Right atrium auricular region (tissue), 2 donors: ENCODE measurements around the gene SH3BGRL2. TPM values are rescaled to one million over a fixed set of nuclear protein-coding genes. Genes with fewer than 3 reads are reported as not detected.

Experiments
- DNase-seq: peaks from one replicate; pipeline ENCODE4 v3.0.0-alpha.2; 2019; ENCODE audit warnings: low spot score
- H3K27ac ChIP-seq, 2 donors: fragments of 200-600 bp; sonication (generic); 1 replicate in 1 of 2; 2 replicates in 1 of 2; pipeline ENCODE4 v1.5.1; 2016 to 2019
- H3K27me3 ChIP-seq, 2 donors: fragments of 200-600 bp; sonication (generic); one replicate each; pipeline versions ENCODE4 v1.5.1 to v1.6.0; 2017 to 2019
- H3K36me3 ChIP-seq: fragments of 200-600 bp; sonication (generic); one replicate; pipeline ENCODE4 v1.5.1; 2016
- H3K4me1 ChIP-seq, 2 donors: fragments of 200-600 bp; sonication (generic); one replicate each; pipeline versions ENCODE4 v1.5.1 to v1.6.0; 2017 to 2019
- H3K4me3 ChIP-seq, 2 donors: fragments of 200-600 bp; sonication (generic); 1 replicate in 1 of 2; 2 replicates in 1 of 2; pipeline ENCODE4 v1.5.1; 2017 to 2019; ENCODE audit warnings: mild to moderate bottlenecking in 1 of 2, moderate library complexity in 1 of 2
- H3K9me3 ChIP-seq, 2 donors: fragments of 200-600 bp; sonication (generic); one replicate each; pipeline ENCODE4 v1.5.1; 2019
- total RNA-seq, 2 donors: library from RNA; depleted of rRNA; stranded (reverse); fragments of >200 nt; gene quantifications; one replicate each; pipeline ENCODE4 v1.1.0, GENCODE V29; 2016
- TF ChIP-seq, protein P1 (sequence below), 2 donors: fragments of 200-600 bp; sonication (generic); IDR thresholded peaks; one replicate each; pipeline ENCODE4 v1.5.1; 2019; ENCODE audit warnings: antibody characterized with exemption in 2 of 2

Gene SH3BGRL2
- total RNA-seq, 2 donors from 2014 or later, result 9.6 to 15.5 TPM

DNA sequence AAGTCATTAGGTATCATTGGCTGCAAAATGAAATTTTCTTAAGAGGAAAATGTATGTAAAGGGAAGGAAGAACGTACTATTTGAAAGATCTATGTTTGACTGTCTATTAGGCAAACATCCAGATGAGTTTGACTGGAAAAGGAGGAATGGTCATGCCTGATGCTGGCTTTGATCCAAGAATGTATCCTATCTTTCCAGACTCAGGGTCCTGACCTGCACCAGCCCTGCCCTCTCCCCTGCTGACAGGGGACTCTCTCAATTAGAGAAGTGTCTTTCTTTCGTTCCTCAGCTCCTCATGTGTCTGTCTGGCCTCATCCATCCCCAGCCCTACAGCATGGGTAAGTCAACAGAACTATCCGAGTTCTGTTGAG is 21.9 kb upstream of the SH3BGRL2 start:
- TF ChIP-seq, protein P1, sequence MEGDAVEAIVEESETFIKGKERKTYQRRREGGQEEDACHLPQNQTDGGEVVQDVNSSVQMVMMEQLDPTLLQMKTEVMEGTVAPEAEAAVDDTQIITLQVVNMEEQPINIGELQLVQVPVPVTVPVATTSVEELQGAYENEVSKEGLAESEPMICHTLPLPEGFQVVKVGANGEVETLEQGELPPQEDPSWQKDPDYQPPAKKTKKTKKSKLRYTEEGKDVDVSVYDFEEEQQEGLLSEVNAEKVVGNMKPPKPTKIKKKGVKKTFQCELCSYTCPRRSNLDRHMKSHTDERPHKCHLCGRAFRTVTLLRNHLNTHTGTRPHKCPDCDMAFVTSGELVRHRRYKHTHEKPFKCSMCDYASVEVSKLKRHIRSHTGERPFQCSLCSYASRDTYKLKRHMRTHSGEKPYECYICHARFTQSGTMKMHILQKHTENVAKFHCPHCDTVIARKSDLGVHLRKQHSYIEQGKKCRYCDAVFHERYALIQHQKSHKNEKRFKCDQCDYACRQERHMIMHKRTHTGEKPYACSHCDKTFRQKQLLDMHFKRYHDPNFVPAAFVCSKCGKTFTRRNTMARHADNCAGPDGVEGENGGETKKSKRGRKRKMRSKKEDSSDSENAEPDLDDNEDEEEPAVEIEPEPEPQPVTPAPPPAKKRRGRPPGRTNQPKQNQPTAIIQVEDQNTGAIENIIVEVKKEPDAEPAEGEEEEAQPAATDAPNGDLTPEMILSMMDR (IDR thresholded peaks at IDR 0.05), result no peak
- H3K27ac ChIP-seq, result no peak overlapping the region
- no peak for DNase-seq
- H3K27me3 ChIP-seq, result no peaks in the 10 kb centered on the region
- no peak overlapping the region for H3K4me3 ChIP-seq
- no peaks in the 10 kb centered on the region for H3K36me3 ChIP-seq
- H3K4me1 ChIP-seq, result no peaks in the 10 kb centered on the region
- H3K9me3 ChIP-seq, result no peaks in the 10 kb centered on the region

DNA sequence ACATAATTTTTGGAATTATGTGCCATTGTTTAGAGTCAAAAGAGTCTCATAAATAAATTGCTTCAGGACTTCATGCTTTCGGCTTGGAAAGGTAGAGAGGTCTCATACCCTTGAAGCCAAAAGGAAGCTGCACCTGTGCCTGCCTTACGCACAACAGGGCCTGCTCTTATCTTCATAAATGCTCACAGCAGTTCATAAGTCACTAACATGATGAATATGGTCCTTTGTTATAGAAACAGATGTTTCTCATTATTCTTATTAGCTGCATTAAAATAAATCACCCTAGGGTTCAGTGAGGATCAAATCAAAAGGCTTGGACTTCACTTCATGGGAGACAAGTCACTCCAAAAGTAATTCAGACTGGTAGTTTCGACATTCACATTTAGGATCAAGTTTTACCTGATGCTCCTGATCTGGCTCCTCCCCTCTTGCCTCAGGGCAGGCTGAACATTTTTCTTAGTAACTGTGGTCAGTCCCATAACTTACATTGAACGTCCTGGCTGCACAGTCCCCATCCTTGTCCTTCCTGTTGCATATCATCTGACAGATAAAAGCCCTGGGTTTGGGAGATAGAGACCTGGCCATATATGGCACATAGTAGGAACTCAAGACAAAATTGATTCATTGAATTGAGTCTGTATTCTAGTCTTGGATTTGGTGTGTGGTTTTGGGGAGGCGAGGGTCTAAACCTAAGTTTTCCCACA is 20.7 kb upstream of the SH3BGRL2 start:
- no peak for DNase-seq
- TF ChIP-seq, protein P1 (IDR thresholded peaks at IDR 0.05), result no peak
- Histone ChIP-seq H3K4me1 (peaks cover 0 to 11% of the 10 kb centered on the region in 2 donors), H3K9me3 (no peaks in the 10 kb centered on the region), H3K36me3 (no peaks in the 10 kb centered on the region), H3K4me3 (no peak overlapping the region), H3K27ac (no peak overlapping the region), H3K27me3 (no peaks in the 10 kb centered on the region)

DNA sequence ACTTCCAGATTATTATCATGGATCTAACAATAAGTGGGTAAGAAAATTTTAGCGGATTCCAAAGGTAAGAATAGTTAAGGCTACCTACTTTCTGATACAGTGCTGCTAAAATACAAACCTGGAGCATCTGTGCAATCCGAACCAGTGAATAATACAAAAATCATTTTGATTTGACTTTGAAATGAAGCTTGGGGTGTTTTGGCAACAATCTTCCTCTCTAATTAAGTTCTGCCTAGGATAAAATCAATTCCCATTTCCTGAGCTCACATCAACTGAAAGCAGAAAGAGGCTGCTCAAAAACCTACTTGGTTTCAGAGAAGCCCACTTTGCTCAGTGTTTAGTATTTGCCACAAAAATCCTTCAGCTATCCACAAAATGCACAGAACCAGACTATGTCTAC is 18.7 kb upstream of the SH3BGRL2 start:
- H3K4me3 ChIP-seq, result no peak overlapping the region
- peaks cover 0 to 11% of the 10 kb centered on the region in 2 donors for H3K4me1 ChIP-seq
- H3K27ac ChIP-seq, result no peak overlapping the region
- H3K36me3 ChIP-seq, result no peaks in the 10 kb centered on the region
- H3K9me3 ChIP-seq, result no peaks in the 10 kb centered on the region
- DNase-seq, result no peak
- TF ChIP-seq, protein P1 (IDR thresholded peaks at IDR 0.05), result no peak
- H3K27me3 ChIP-seq, result no peaks in the 10 kb centered on the region

DNA sequence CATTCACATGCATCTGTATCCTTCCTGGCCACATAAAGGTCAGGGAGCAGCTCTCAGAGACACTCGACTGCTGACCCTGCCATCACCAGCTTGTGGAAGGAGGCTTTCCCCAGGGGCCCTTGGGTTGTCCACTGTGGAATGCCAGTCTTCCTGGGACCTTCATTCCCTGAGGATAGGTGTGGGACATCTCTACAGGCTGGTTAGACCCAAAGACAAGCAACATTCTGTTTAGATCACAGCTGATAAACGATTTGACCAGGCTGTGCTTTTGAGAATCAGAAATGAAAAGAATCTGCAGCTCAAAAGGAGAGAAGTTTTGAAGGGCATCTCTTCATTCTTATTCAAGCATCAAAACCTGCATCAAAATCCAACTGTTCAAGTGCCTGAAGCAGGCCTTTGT is 18.2 kb upstream of the SH3BGRL2 start:
- no peaks in the 10 kb centered on the region for H3K36me3 ChIP-seq
- no peaks in the 10 kb centered on the region for H3K27me3 ChIP-seq
- H3K27ac ChIP-seq, result no peak overlapping the region
- H3K4me3 ChIP-seq, result no peak overlapping the region
- no peaks in the 10 kb centered on the region for H3K9me3 ChIP-seq
- H3K4me1 ChIP-seq, result peaks cover 0 to 11% of the 10 kb centered on the region in 2 donors
- no peak for DNase-seq
- TF ChIP-seq, protein P1 (IDR thresholded peaks at IDR 0.05), result no peak

DNA sequence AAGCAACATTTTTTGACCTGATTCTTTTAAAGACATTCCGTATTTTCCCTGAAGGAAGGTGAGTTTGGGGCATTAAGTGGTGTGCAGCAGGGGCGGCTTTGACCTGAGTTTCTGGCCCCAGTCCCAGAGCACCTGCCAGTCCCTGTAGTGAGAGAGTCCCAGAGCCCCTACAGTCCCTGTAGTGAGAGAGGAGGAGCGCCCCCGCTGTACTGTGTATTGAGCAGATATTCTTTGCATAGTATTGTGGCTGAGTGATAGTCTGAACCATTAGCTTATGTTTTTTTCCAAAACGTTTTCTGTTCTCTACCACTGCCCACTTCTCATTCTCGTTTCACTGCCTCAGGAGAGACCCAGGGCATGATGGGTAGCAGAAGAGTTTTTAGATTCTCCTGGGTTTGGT is 17.2 kb upstream of the SH3BGRL2 start:
- DNase-seq, result no peak
- Histone ChIP-seq H3K9me3 (no peaks in the 10 kb centered on the region), H3K27me3 (no peaks in the 10 kb centered on the region), H3K36me3 (no peaks in the 10 kb centered on the region), H3K4me3 (no peak overlapping the region), H3K27ac (no peak overlapping the region), H3K4me1 (peaks cover 0 to 11% of the 10 kb centered on the region in 2 donors)
- TF ChIP-seq, protein P1 (IDR thresholded peaks at IDR 0.05), result no peak
